ENCODE results near the gene GNPNAT1.
A peak's percentile ranks its signal among the peaks of the same experiment; 100 is the strongest.

The GNPNAT1 gene

DNA sequence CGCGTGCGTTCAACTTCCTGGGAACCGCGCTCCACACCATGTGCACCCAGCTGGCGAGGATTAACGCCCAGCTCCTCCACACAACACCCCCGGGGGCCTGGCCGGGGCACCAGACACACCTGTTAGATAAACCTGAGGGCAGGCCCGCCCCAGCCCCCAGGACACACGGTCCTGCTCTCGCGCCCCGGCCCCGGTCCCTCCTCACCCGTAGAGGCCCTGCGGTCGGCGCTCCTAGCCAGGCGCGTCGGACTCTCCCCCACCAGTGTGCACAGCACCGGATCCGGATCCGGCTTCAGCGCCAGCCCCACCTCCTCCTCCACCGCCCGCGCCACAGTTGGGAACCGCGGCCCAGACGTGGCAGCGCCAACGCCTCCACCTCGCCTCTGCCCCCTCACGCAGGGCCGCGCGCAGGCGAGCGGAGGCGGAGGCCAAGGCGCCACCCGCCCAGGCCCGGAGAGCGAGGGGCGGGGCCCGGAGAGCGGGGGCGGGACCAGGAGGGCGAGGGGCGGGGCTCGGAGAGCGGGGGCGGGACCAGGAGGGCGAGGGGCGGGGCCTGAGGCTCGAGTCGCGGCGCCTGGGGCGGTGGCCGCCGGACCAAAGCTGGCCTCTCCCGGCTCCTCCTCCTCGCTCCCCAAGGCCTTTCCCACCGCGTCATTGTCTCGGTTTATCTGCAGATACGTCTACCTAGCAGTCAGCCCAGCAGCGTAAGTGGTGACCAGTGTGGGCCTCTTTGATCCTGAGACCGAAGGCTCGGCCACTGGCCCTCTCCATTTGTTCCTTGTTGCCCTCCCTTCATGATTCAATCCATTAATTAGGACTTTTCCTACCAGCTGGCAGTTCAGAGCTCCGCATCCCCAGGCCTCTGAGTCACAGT lies at the start of gene GNPNAT1:
GNPNAT1 (minus strand) TSS at position 385 of the 874 bp plus-strand sequence. CDS start 6,957 bp downstream, outside the sequence.
- Histone ChIP-seq H3K4me3 (peak within 1 kb of the TSS; percentile 90), H3K36me3 (ENCODE audit: insufficient read depth, low read length) (no peaks in the 10 kb centered on the region), H3K9ac (ENCODE audit: insufficient read length) (peak within 1 kb of the TSS; percentile 82), H3K9me3 (ENCODE audit: low read depth, low read length) (no peaks in the 10 kb centered on the region), H3K27ac (no peak within 1 kb of the TSS)
- peak; percentile 17 for TF ChIP-seq FOXP2 (optimal IDR thresholded peaks at IDR 0.05; ENCODE audit: control extremely low read depth, extremely low read length, insufficient read depth)
- no peak for TF ChIP-seq EZH2 (IDR thresholded peaks at IDR 0.05)
- TF ChIP-seq POLR2AphosphoS5 (IDR thresholded peaks at IDR 0.05; ENCODE audit: borderline replicate concordance, low read depth, low read length) = peak; percentile 91
- DNase-seq (ENCODE audit: low read depth, low spot score) = no peak

DNA sequence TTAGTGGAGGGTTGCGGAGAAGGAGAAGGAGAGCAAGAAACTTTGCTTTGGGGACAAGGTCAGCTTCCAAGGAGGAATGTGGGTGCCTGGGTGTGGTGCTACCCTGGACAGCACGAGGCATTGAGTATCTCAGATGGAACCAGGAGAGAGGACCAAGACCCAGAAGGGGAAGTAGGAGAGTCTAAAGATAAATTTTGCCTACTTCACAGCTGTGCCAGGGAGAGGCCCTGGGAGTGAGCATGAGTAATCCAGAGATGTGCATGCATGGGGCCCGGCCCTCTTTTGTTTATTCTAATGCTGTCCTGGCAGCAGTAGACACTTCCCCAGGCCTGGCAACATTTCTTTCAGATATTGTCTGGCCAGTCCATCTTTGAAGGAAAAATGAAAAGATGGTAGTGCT lies 49.5 kb upstream of the GNPNAT1 start:
- Histone ChIP-seq H3K4me3 (no peak overlapping the region), H3K9ac (ENCODE audit: insufficient read length) (no peak overlapping the region), H3K36me3 (ENCODE audit: insufficient read depth, low read length) (no peaks in the 10 kb centered on the region), H3K9me3 (ENCODE audit: low read depth, low read length) (no peaks in the 10 kb centered on the region), H3K27ac (no peak overlapping the region)
- DNase-seq (ENCODE audit: low read depth, low spot score) = no peak
- TF ChIP-seq POLR2AphosphoS5 (IDR thresholded peaks at IDR 0.05; ENCODE audit: borderline replicate concordance, low read depth, low read length) = no peak
- no peak for TF ChIP-seq FOXP2 (optimal IDR thresholded peaks at IDR 0.05; ENCODE audit: control extremely low read depth, extremely low read length, insufficient read depth)
- TF ChIP-seq EZH2 (IDR thresholded peaks at IDR 0.05) = no peak

DNA sequence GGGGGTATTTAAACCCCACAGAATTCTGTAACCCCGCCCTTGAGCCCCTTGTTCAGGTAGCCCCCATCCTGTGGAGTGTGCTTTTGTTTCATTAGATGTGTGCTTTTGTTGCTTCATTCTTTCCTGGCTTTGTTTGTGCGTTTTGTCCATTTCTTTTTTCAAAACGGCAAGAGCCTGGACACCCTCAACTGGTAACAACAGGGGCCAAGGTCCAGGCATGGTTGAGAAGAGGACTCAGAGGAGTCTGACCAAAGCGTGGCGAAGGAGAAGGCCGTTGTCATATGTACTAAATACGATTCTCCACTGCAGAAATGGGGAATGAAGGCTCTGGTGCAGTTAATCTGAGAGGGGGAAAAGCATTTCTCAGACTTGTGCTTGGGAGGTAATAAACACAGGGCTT lies 46.0 kb upstream of the GNPNAT1 start:
- Histone ChIP-seq H3K9ac (ENCODE audit: insufficient read length) (no peak overlapping the region), H3K27ac (no peak overlapping the region), H3K9me3 (ENCODE audit: low read depth, low read length) (no peaks in the 10 kb centered on the region; the same call in 1 of the 2 replicates), H3K36me3 (ENCODE audit: insufficient read depth, low read length) (no peaks in the 10 kb centered on the region), H3K4me3 (no peak overlapping the region)
- no peak for TF ChIP-seq POLR2AphosphoS5 (IDR thresholded peaks at IDR 0.05; ENCODE audit: borderline replicate concordance, low read depth, low read length)
- TF ChIP-seq EZH2 (IDR thresholded peaks at IDR 0.05) = no peak
- TF ChIP-seq FOXP2 (optimal IDR thresholded peaks at IDR 0.05; ENCODE audit: control extremely low read depth, extremely low read length, insufficient read depth) = no peak
- no peak for DNase-seq (ENCODE audit: low read depth, low spot score)

DNA sequence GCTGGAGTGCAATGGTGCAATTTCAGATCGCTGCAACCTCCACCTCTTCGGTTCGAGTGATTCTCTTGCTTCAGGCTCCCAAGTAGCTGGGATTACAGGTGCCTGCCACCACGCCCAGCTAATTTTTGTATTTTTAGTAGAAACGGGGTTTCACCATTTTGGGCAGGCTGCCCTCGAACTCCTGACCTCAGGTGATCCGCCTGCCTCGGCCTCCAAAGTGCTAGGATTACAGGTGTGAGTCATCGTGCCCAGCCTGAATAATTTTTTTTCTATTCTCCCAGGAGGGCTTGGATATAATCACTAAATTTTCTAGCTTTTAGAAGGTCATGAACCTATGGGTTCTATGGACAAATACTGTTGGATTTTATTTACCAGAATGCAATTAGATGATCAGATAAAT lies 44.7 kb upstream of the GNPNAT1 start:
- TF ChIP-seq POLR2AphosphoS5 (IDR thresholded peaks at IDR 0.05; ENCODE audit: borderline replicate concordance, low read depth, low read length) = no peak
- TF ChIP-seq EZH2 (IDR thresholded peaks at IDR 0.05) = no peak
- TF ChIP-seq FOXP2 (optimal IDR thresholded peaks at IDR 0.05; ENCODE audit: control extremely low read depth, extremely low read length, insufficient read depth) = no peak
- no peak for DNase-seq (ENCODE audit: low read depth, low spot score)
- no peak overlapping the region for H3K4me3 ChIP-seq
- no peaks in the 10 kb centered on the region; the same call in 1 of the 2 replicates for H3K9me3 ChIP-seq (ENCODE audit: low read depth, low read length)
- no peak overlapping the region for H3K27ac ChIP-seq
- no peaks in the 10 kb centered on the region for H3K36me3 ChIP-seq (ENCODE audit: insufficient read depth, low read length)
- no peak overlapping the region for H3K9ac ChIP-seq (ENCODE audit: insufficient read length)

DNA sequence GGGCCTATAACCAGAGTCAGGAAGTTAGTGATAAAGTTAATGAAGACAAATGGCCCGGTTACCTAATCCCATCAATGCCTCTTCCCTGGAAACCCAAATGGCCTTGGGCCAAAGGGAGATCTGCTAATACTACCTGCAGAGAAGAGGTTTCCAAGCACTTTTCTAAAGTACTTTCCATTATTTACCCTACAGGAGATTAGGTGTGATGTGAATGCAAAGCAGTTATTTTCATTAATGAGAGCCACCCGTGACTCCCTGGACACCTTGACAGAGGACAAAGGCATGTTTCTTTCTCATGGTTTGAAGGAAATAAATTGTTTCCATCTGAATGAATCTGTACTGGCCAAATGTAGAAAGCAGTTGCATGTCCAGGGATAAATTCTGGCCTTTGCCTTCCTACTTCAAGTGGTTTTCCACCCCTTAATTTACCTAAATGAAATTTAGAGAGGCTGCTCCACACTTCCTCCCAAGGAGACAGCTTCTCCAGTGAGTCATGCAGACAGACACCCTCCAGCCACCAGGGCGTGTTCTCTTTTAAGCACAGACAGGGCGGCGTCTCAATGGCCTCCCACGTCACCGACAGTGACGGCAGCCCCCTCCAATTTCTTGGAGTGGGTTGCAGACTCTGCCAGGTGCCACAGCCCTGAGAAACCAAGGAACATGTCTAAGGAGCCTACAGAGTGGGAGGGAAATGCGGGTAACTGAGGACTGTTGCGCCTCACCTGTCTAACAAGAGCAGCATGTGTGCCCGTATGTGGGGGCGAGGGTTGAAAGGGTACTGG lies 43.9 kb upstream of the GNPNAT1 start:
- no peak overlapping the region for H3K4me3 ChIP-seq
- DNase-seq (ENCODE audit: low read depth, low spot score) = no peak

DNA sequence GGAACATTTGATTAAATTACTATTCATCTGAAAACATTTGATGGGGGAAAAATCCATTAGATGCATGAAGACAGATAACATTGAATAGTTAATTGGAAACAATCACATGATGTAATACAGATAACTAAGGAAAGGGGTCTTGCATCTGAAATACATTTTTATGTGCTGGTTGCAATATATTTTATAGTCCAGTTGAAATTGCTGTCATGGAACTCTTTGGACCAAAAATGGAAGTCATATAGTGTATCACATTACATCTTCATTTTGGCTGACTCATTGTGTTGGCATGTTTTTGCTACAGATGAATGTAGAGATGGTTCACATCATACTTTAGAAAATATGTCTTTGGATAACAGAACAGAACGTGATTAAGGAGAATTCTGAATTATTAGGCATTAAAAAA lies 43.0 kb upstream of the GNPNAT1 start:
- DNase-seq (ENCODE audit: low read depth, low spot score) = no peak
- H3K27ac ChIP-seq = peak overlapping the region; percentile 57; the same call in 1 of the 2 replicates
- H3K36me3 ChIP-seq (ENCODE audit: insufficient read depth, low read length) = no peaks in the 10 kb centered on the region
- H3K9ac ChIP-seq (ENCODE audit: insufficient read length) = no peak overlapping the region
- no peak overlapping the region for H3K4me3 ChIP-seq
- no peaks in the 10 kb centered on the region; the same call in 1 of the 2 replicates for H3K9me3 ChIP-seq (ENCODE audit: low read depth, low read length)
- TF ChIP-seq FOXP2 (optimal IDR thresholded peaks at IDR 0.05; ENCODE audit: control extremely low read depth, extremely low read length, insufficient read depth) (no peak), POLR2AphosphoS5 (IDR thresholded peaks at IDR 0.05; ENCODE audit: borderline replicate concordance, low read depth, low read length) (no peak), EZH2 (IDR thresholded peaks at IDR 0.05) (no peak)

More for the DNA sequence above, 43.9 kb upstream of the GNPNAT1 start:
- Histone ChIP-seq H3K27ac (peak overlapping the region; percentile 57; the same call in 1 of the 2 replicates), H3K9me3 (ENCODE audit: low read depth, low read length) (no peaks in the 10 kb centered on the region; the same call in 1 of the 2 replicates), H3K9ac (ENCODE audit: insufficient read length) (no peak overlapping the region), H3K36me3 (ENCODE audit: insufficient read depth, low read length) (no peaks in the 10 kb centered on the region)
- TF ChIP-seq EZH2 (IDR thresholded peaks at IDR 0.05) = no peak
- no peak for TF ChIP-seq POLR2AphosphoS5 (IDR thresholded peaks at IDR 0.05; ENCODE audit: borderline replicate concordance, low read depth, low read length)
- TF ChIP-seq FOXP2 (optimal IDR thresholded peaks at IDR 0.05; ENCODE audit: control extremely low read depth, extremely low read length, insufficient read depth) = no peak

DNA sequence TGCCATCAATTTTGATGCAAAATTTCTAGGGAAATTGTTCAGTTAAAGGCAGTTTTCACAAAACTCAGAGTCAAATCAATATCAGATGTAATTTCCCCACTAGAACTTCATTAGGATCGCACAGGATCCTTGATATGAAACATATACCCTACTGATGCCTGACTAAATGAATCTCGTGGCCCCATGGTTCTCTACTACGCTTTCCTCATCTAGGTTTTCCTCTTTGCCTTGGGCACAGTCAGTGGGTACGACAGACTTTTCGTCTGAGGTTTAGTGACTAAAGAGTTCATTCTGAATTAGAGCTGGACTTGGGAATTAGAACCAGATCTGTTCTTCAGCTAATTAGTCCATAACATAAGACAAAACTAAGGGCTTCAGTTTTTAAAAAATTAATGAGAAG lies 42.5 kb upstream of the GNPNAT1 start:
- H3K9ac ChIP-seq (ENCODE audit: insufficient read length) = no peak overlapping the region
- peak overlapping the region; percentile 57; the same call in 1 of the 2 replicates for H3K27ac ChIP-seq

More for the DNA sequence above, 42.5 kb upstream of the GNPNAT1 start:
- no peak for DNase-seq (ENCODE audit: low read depth, low spot score)
- Histone ChIP-seq H3K9me3 (ENCODE audit: low read depth, low read length) (no peaks in the 10 kb centered on the region; the same call in 1 of the 2 replicates), H3K4me3 (no peak overlapping the region), H3K36me3 (ENCODE audit: insufficient read depth, low read length) (no peaks in the 10 kb centered on the region)
- TF ChIP-seq EZH2 (IDR thresholded peaks at IDR 0.05) (no peak), POLR2AphosphoS5 (IDR thresholded peaks at IDR 0.05; ENCODE audit: borderline replicate concordance, low read depth, low read length) (no peak), FOXP2 (optimal IDR thresholded peaks at IDR 0.05; ENCODE audit: control extremely low read depth, extremely low read length, insufficient read depth) (no peak)

Data from SK-N-MC (cell line).